Thyroid gland (tissue), 4 donors: ENCODE data around the gene PTCSC3.

Experiments used
- POLR2A ChIP-seq, 2 donors: fragments of 450-650 bp; IDR thresholded peaks; one replicate each; pipeline ENCODE4 v1.6.1; 2017; ENCODE audit warnings: antibody characterized with exemption in 2 of 2, mild to moderate bottlenecking in 2 of 2, moderate library complexity in 1 of 2
- TF ChIP-seq, protein P1 (sequence below), 6 experiments: fragments of 200-600 bp in 3 of 6; fragments of 450-650 bp in 3 of 6; sonication (generic) in 3 of 6; IDR thresholded peaks; one replicate each; pipeline ENCODE4 v1.5.1; 2016 to 2019; ENCODE audit warnings: antibody characterized with exemption in 6 of 6, mild to moderate bottlenecking in 2 of 6, inconsistent platforms in 1 of 6, moderate library complexity in 1 of 6

DNA sequence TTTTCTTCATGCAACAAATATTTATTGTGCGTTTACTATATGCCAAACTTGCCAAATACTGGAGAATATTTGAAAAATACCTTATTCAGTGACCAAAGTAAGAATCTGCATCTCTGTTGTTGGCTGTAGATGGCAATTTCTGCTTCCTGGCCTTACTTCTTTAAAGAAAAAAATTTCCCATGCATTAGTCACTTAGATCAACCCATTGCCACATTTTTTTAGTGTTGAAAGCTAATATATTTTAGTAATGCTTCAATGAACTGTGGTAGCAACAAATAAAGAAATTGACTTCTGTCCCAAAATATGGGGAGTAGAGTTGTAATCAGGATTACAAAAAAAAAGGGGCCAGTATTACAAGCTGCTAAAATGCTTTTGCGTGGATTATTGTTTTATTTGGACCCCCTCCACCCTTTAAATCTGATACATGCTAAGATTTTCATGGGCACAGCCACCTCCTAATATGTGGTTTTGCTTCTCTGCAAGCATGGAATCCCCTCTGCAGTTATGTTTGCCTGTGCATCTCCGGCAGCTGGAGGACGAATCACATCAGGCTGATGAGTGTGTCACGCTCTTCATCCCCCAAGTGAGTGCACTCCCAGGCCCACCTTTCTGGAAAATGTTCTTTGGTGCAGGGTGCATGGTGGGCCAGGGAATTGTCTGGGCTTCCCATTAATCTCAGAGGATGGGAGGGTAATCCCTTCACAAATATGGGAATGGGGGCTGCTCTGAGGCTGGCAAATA is 38.1 kb upstream of the PTCSC3 start:
- TF ChIP-seq, protein P1, sequence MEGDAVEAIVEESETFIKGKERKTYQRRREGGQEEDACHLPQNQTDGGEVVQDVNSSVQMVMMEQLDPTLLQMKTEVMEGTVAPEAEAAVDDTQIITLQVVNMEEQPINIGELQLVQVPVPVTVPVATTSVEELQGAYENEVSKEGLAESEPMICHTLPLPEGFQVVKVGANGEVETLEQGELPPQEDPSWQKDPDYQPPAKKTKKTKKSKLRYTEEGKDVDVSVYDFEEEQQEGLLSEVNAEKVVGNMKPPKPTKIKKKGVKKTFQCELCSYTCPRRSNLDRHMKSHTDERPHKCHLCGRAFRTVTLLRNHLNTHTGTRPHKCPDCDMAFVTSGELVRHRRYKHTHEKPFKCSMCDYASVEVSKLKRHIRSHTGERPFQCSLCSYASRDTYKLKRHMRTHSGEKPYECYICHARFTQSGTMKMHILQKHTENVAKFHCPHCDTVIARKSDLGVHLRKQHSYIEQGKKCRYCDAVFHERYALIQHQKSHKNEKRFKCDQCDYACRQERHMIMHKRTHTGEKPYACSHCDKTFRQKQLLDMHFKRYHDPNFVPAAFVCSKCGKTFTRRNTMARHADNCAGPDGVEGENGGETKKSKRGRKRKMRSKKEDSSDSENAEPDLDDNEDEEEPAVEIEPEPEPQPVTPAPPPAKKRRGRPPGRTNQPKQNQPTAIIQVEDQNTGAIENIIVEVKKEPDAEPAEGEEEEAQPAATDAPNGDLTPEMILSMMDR (IDR thresholded peaks at IDR 0.05): no peak
- no peak for TF ChIP-seq POLR2A (IDR thresholded peaks at IDR 0.05)
